A549 (cell line): ENCODE results near the gene SYT5. TPM values are rescaled to one million over a fixed set of nuclear protein-coding genes. Genes with fewer than 3 reads are reported as not detected.

Source experiments
- ATAC-seq, 2 experiments: fragments of 200-7000 bp in 1 of 2; fragments of >200 bp in 1 of 2; cut with Nextera tagmentation in 1 of 2; cut with Tn5 transposase in 1 of 2; 3 replicates each; pipeline versions ENCODE4 v1.8.0 to v1.9.1; 2018 to 2020; ENCODE audit warnings: mild to moderate bottlenecking in 1 of 2, moderate library complexity in 1 of 2
- CTCF ChIA-PET: fragments of 300-600 bp; sonication (Branson Sonifier 250); formaldehyde crosslinking; extraction: SDS; loops from one replicate; lab custom pipeline; 2021; ENCODE audit warnings: antibody characterized with exemption, inconsistent platforms; lab: Yijun Ruan, JAX
- POLR2A ChIA-PET: fragments of 350-600 bp; formaldehyde crosslinking; extraction: SDS; loops from one replicate; lab custom pipeline; 2021; ENCODE audit warnings: antibody characterized with exemption, inconsistent platforms; lab: Yijun Ruan, JAX
- DNase-seq, 2 experiments: peaks; one replicate each; pipeline versions ENCODE4 v3.0.0 to v3.0.0-alpha.2; 2011 to 2016; ENCODE audit warnings: low read depth in 1 of 2, low spot score in 1 of 2
- FAIRE-seq: peaks from 2 replicates; lab custom pipeline; 2011; peaks lifted over from hg19 to GRCh38; lab: Jason Lieb, UNC
- H3K27ac ChIP-seq, 2 experiments: fragments of >200 bp; sonication (Bioruptor Twin); formaldehyde crosslinking; 3 replicates each; pipeline ENCODE4 v1.5.1; 2016 to 2017
- H3K4me1 ChIP-seq: fragments of >200 bp; sonication (Bioruptor Twin); formaldehyde crosslinking; 3 replicates; pipeline ENCODE4 v1.6.1; 2016
- H3K4me2 ChIP-seq: fragments of >200 bp; sonication (Bioruptor Twin); formaldehyde crosslinking; 3 replicates; pipeline ENCODE4 v1.6.1; 2016
- H3K4me3 ChIP-seq: fragments of >200 bp; sonication (Bioruptor Twin); formaldehyde crosslinking; 3 replicates; pipeline ENCODE4 v1.5.1; 2016
- H3K9me3 ChIP-seq: fragments of >200 bp; sonication (Bioruptor Twin); formaldehyde crosslinking; 3 replicates; pipeline ENCODE4 v1.6.1; 2016
- CBX2 ChIP-seq: fragments of 200-600 bp; sonication (generic); IDR thresholded peaks from 2 replicates; pipeline ENCODE4 v1.6.1; 2016; ENCODE audit warnings: low read depth, mild to moderate bottlenecking, borderline replicate concordance
- CBX8 ChIP-seq: fragments of 200-600 bp; sonication (generic); IDR thresholded peaks from 2 replicates; pipeline ENCODE4 v1.6.1; 2016
- CHD2 ChIP-seq: fragments of 150-350 bp; IDR thresholded peaks from 2 replicates; pipeline ENCODE4 v1.6.1; 2014; ENCODE audit warnings: low read length; ENCODE audit not compliant: partially characterized antibody
- CTCF ChIP-seq: fragments of >200 bp; sonication (Bioruptor Twin); formaldehyde crosslinking; IDR thresholded peaks from 3 replicates; pipeline ENCODE4 v1.5.1; 2016
- EP300 ChIP-seq, 2 experiments: fragments of >200 bp; sonication (Bioruptor Twin); formaldehyde crosslinking; IDR thresholded peaks; 2 replicates in 1 of 2; 3 replicates in 1 of 2; pipeline ENCODE4 v1.6.1; 2016 to 2017
- ESRRA ChIP-seq: fragments of 150-350 bp; IDR thresholded peaks from 2 replicates; pipeline ENCODE4 v1.6.1; 2014; ENCODE audit warnings: mild to moderate bottlenecking, low read length, borderline replicate concordance
- FOSL2 ChIP-seq, 2 experiments: fragments of 450-650 bp in 1 of 2; fragments of >200 bp in 1 of 2; sonication (Bioruptor Twin) in 1 of 2; formaldehyde crosslinking; IDR thresholded peaks; 2 replicates each; pipeline versions ENCODE4 v1.5.0 to v1.6.1; 2016 to 2020; ENCODE audit warnings: mild to moderate bottlenecking in 1 of 2, moderate library complexity in 1 of 2
- FOXS1 ChIP-seq: fragments of 250-450 bp; sonication (Bioruptor Pico); IDR thresholded peaks from 2 replicates; pipeline ENCODE4 v1.5.0; 2020; ENCODE audit warnings: mild to moderate bottlenecking, moderate library complexity
- HES2 ChIP-seq: fragments of >200 bp; sonication (Bioruptor Twin); formaldehyde crosslinking; IDR thresholded peaks from 2 replicates; pipeline ENCODE4 v1.6.1; 2016
- HMGXB4 ChIP-seq: fragments of 250-450 bp; sonication (Bioruptor Pico); IDR thresholded peaks from 2 replicates; pipeline ENCODE4 v1.5.0; 2021; ENCODE audit warnings: mild to moderate bottlenecking, moderate library complexity, borderline replicate concordance
- HOXB13 ChIP-seq: fragments of 250-450 bp; sonication (Bioruptor Pico); IDR thresholded peaks from 2 replicates; pipeline ENCODE4 v1.5.0; 2020; ENCODE audit warnings: low read depth, mild to moderate bottlenecking, moderate library complexity
- HOXB5 ChIP-seq: fragments of 250-450 bp; sonication (Bioruptor Pico); IDR thresholded peaks from 2 replicates; pipeline ENCODE4 v1.5.0; 2020; ENCODE audit warnings: mild to moderate bottlenecking, moderate library complexity
- JUN ChIP-seq, 2 experiments: fragments of >200 bp; sonication (Bioruptor Twin); formaldehyde crosslinking; IDR thresholded peaks; 2 replicates in 1 of 2; 3 replicates in 1 of 2; pipeline ENCODE4 v1.6.1; 2016 to 2017
- NPAS2 ChIP-seq: fragments of 250-450 bp; sonication (Bioruptor Pico); IDR thresholded peaks from 2 replicates; pipeline ENCODE4 v1.8.0; 2022; ENCODE audit warnings: mild to moderate bottlenecking, moderate library complexity, borderline replicate concordance
- NR3C1 ChIP-seq: fragments of >200 bp; sonication (Bioruptor Twin); formaldehyde crosslinking; IDR thresholded peaks from 3 replicates; pipeline ENCODE4 v1.6.1; 2017
- PHF8 ChIP-seq: fragments of 200-600 bp; sonication (generic); IDR thresholded peaks from 2 replicates; pipeline ENCODE4 v1.6.1; 2016; ENCODE audit warnings: low read depth, mild to moderate bottlenecking, antibody characterized with exemption, moderate library complexity, borderline replicate concordance
- RAD21 ChIP-seq, 2 experiments: fragments of >200 bp in 1 of 2; sonication (Bioruptor Twin) in 1 of 2; formaldehyde crosslinking in 1 of 2; IDR thresholded peaks in 1 of 2; conservative IDR thresholded peaks in 1 of 2; 2 replicates in 1 of 2; 3 replicates in 1 of 2; pipeline ENCODE4 v1.6.1; 2012 to 2018; ENCODE audit warnings: inconsistent platforms in 1 of 2
- RCOR1 ChIP-seq: fragments of 150-350 bp; IDR thresholded peaks from 2 replicates; pipeline ENCODE4 v1.6.1; 2014; ENCODE audit warnings: antibody characterized with exemption, low read length, low read depth
- REST ChIP-seq: fragments of 200-600 bp; sonication (generic); IDR thresholded peaks from 2 replicates; pipeline ENCODE4 v1.6.1; 2016; ENCODE audit warnings: antibody characterized with exemption, mild to moderate bottlenecking, moderate library complexity
- USF2 ChIP-seq: fragments of 450-650 bp; IDR thresholded peaks from 2 replicates; pipeline ENCODE4 v1.6.1; 2014; ENCODE audit warnings: antibody characterized with exemption
- ZC3H11A ChIP-seq: fragments of 450-650 bp; IDR thresholded peaks from 2 replicates; pipeline ENCODE4 v1.6.1; 2014; ENCODE audit warnings: antibody characterized with exemption, mild to moderate bottlenecking
- ZNF302 ChIP-seq: fragments of 250-450 bp; sonication (Bioruptor Pico); IDR thresholded peaks from 2 replicates; pipeline ENCODE4 v1.9.0; 2021; ENCODE audit warnings: inconsistent platforms, mild to moderate bottlenecking, moderate library complexity
- ZSCAN20 ChIP-seq: fragments of 250-450 bp; sonication (Bioruptor Pico); IDR thresholded peaks from 2 replicates; pipeline ENCODE4 v1.8.0; 2022; ENCODE audit warnings: mild to moderate bottlenecking, moderate library complexity
- WGBS: methylation state at CpG from one replicate; pipeline ENCODE4 v1.1.6; 2017; ENCODE audit errors: missing lambda C conversion rate; 5-methylcytosine and 5-hydroxymethylcytosine counted together
- polyA plus RNA-seq, 4 experiments: library from polyadenylated mRNA; depleted of rRNA in 3 of 4; stranded (reverse); fragments of >200 nt; fragmentation: RNase III in 1 of 4; extraction: RNeasy Plus Mini Kit Qiagen cat#74134 plus additional on column Dnase treatment in 1 of 4; gene quantifications; 2 replicates in 3 of 4; 3 replicates in 1 of 4; pipeline ENCODE4 v1.2.3, GENCODE V29; 2011 to 2017

The SYT5 gene
- polyA plus RNA-seq, 2 of the 4 experiments (the other 2 are of a cell fraction), result 0.23 to 0.65 TPM

GRCh38 chr19:55153652-55154264, 26.3 kb downstream of the SYT5 start (continued):
- TF ChIP-seq REST (no peak), HOXB13 (no peak), RCOR1 (no peak), ESRRA (no peak), CBX2 (no peak), CTCF (no peak), HES2 (no peak), ZSCAN20 (CRISPR knock-in tag) (no peak), RAD21 (conservative IDR thresholded peaks at IDR 0.05 in 1 of 2, IDR thresholded peaks at IDR 0.05 in 1 of 2) (no peak), NR3C1 (no peak)
- TF ChIP-seq, all 56 proteins: peak for 0

GRCh38 chr19:55152017-55152416, 28.1 kb downstream of the SYT5 start:
- peaks cover 6% of the 10 kb centered on the region; the same call in 1 of the 3 replicates for H3K9me3 ChIP-seq
- DNase-seq, result peak in 1 of 2 experiments; percentile 55
- H3K27ac ChIP-seq, result peak overlapping the region in 1 of 2 experiments; percentile 56; a peak in 2 of 6 replicates
- no peak for FAIRE-seq
- H3K4me1 ChIP-seq, result peaks cover 29% of the 10 kb centered on the region
- TF ChIP-seq FOSL2 (IDR thresholded peaks at IDR 0.05) (no peak), FOSL2 (CRISPR knock-in tag; IDR thresholded peaks at IDR 0.05) (0 out of 2 replicates have a peak, but pooled peaks have one; percentile 23), JUN (IDR thresholded peaks at IDR 0.05) (0 out of 5 replicates have a peak, but pooled peaks of 1 of the 2 experiments have one; percentile 27), NPAS2 (CRISPR knock-in tag) (no peak), CHD2 (no peak)
- POLR2A ChIA-PET, result no interaction called here
- H3K4me3 ChIP-seq, result no peak overlapping the region
- CTCF ChIA-PET, result interaction anchor here (0.8 to 5.1 kb wide), 7 partner anchors 8 to 352 kb away, joined by 3 to 65 read pairs (median 6); partner anchors contain the start of gene DNAAF3
- no peak overlapping the region for H3K4me2 ChIP-seq
- ATAC-seq, result no peak

GRCh38 chr19:55149078-55150003, 30.7 kb downstream of the SYT5 start, which contains the start of gene TNNT1:
Gene TNNT1 (minus strand): TSS chr19:55149206. CDS start chr19:55147157, 2,049 bp downstream.
- H3K27ac ChIP-seq, result peak within 1 kb of the TSS in 1 of 2 experiments; percentile 92; a peak in 3 of 6 replicates
- 30% methylated on average over 16 of the region's 18 CpGs for WGBS
- peaks cover 6% of the 10 kb centered on the region; the same call in 1 of the 3 replicates for H3K9me3 ChIP-seq
- CTCF ChIA-PET, result interaction anchor here (0.8 to 4.6 kb wide), 3 partner anchors 10 to 269 kb away, joined by 5 to 111 read pairs (median 19); partner anchors contain the start of genes DNAAF3 and TNNI3
- peak in 1 of 2 experiments; percentile 6 for DNase-seq
- H3K4me3 ChIP-seq, result no peak within 1 kb of the TSS
- peaks cover 37% of the 10 kb centered on the region for H3K4me1 ChIP-seq
- ATAC-seq, result 0 out of 6 replicates have a peak, but pooled peaks of 1 of the 2 experiments have one; percentile 6
- POLR2A ChIA-PET, result no interaction called here
- FAIRE-seq, result no peak
- peak within 1 kb of the TSS; percentile 42 for H3K4me2 ChIP-seq
- TF ChIP-seq FOSL2 (IDR thresholded peaks at IDR 0.05), result no peak
- no peak for TF ChIP-seq FOSL2 (CRISPR knock-in tag; IDR thresholded peaks at IDR 0.05)
- TF ChIP-seq CBX8, result no peak
- no peak for TF ChIP-seq ZC3H11A
- TF ChIP-seq HOXB13, result no peak
- TF ChIP-seq HMGXB4 (CRISPR knock-in tag), result no peak
- TF ChIP-seq EP300 (IDR thresholded peaks at IDR 0.05), result no peak
- no peak for TF ChIP-seq ZNF302 (CRISPR knock-in tag)
- TF ChIP-seq HOXB5, result no peak
- no peak for TF ChIP-seq USF2
- TF ChIP-seq PHF8, result no peak
- TF ChIP-seq FOXS1, result no peak
